ENCODE measurements around the gene CBFA2T3. TPM values are rescaled to one million over a fixed set of nuclear protein-coding genes. Genes with fewer than 3 reads are reported as not detected.
A peak's percentile ranks its signal among the peaks of the same experiment; 100 is the strongest.

Gene CBFA2T3
- total RNA-seq, 1 donor from 2014 or later = 11.5 TPM

DNA sequence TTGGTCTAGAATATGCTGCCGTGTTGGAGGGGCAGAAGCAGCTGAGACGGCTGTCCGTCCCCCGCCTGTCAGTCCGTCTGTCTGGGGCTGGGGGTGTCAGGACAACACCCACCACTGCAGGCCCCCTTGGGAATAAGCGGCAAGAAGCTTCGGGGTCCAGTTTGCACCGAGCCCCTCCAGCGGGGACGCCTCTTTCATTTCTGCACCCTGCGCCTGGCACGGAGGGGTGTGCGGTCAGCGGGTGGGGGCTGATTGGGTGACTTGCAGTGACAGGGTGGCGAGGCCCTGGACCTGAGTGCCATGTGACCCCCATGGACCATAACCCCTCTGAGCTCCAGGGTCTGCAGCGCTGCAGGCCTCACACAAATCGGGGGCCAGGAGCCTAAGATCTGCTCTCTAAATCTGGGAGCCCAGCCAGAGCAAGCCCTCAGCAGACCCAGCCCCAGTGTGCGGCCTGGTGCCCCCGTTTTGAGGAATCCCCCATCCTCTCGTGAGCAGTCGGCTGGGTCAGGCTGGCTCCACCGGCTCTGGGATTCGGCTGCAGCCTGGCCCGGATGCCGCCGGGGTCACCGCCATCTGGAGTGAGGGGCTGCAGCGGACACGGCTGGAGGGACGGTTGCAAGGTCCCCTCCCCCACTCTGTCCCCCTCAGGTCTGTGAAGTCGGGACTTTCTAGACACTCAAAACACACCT, 8.3 kb downstream of the CBFA2T3 start:
- ATAC-seq = no peak
- intact Hi-C loops (cut with micrococcal nuclease) = no loop called here
- DNase-seq = no peak

DNA sequence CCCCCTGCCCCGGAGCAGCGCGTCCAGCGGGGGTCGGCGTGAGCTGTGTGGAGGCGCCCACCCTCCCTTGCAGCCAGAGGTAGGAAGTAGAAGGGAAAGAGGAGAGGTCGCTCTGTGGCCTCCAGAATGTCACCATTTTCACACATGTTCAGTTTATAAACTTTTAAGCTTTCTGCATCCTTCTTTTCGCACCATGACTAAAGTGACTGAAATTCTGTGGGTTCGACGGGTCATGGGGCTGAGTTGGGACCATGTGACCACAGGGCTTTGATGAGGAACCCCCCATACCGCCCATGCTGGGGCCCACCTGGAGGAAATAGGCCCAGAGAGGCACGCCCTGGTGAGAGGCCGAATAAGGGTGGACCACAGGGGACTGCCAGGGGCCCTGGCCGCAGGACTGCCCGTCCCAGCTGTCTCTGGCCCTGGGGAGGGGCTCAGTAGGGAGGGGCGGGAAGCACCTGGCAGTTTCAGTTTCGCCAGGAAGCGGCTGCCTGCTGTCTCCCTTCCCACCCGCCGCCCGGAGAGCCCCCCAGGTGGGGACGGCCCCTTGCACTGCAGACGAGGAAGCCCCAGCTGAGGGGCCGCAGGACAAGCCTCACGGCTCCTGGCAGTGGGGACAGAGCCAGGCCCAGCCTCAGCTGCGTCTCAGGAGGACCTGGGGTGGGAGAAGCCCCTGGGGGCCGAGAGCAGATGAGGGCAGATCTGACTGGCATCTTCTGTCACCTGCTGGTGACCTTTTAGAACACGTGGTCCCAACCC, 9.0 kb downstream of the CBFA2T3 start:
- intact Hi-C loops (cut with micrococcal nuclease) = no loop called here
- no peak for ATAC-seq
- no peak for DNase-seq

DNA sequence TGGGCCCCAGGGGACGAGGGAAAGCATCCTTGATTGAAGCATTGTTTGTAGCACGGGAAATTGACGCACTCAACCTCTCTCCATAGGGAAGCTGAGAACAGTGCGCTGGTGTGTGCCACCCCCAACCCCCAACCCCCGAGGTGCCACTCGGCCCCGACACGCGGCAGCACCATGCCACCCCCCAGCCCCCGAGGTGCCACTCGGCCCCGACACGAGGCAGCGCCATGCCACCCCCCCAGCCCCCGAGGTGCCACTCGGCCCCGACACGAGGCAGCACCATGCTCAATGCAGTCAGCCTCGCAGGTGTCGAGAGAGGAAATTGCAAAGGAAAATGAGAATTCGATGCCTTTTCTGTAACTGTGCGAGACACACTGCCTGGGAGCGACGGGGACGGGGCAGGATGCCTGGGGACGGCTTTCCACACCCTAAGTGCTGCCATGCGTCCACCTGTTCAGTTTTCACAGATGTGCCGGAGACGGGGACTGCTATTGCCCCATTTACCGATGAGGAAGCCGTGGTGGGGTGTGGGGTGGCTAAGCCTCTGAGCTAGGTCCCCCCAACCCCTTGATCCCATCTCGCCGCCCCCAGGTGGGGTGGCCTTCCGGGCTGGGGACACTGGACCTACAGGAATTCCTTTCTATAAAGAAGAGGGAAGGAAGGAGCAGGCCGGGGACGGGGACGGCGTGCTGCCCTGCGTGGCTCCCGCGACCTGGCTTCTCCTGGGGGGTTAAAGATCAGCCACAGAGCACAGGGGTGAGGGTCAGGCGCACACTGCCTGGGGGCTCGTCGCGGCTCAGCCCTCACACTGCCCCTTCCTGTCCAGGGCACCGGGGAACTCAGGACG, 9.8 kb downstream of the CBFA2T3 start:
- intact Hi-C loops (cut with micrococcal nuclease) = no loop called here
- DNase-seq (no peak), ATAC-seq (no peak)

DNA sequence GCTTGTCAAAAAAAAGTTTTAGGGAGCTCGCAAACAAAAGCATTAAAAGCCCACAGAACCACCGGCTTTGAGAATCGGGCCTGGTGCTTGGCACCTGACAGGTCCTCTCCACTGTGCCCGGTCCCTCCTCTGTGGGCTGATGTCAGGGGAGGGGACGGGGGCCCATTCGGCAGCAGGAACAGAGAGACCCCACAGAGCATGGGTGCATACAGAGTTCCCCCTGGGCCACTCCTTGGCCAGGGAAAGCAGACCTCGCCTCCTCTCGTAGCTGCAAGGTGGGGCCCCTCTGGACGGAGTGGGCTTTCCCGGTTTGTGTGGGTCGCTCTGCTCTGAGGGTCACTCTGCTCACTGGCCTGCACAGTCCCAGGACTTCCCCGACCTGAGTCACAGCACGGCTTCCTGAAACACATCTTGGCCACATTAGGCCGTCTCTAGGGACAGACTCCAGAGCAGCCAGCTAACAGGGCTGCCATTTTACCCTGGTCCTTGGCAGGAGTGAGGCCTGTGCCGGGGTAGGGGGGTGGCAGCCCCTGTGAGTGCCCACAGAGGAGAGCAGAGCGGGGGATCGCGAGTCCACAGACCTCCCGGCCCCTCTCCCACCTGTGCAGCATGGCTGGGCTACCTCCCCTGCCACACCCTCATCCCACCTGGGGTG, 11.1 kb downstream of the CBFA2T3 start:
- ATAC-seq = no peak
- intact Hi-C loops (cut with micrococcal nuclease) = no loop called here

DNA sequence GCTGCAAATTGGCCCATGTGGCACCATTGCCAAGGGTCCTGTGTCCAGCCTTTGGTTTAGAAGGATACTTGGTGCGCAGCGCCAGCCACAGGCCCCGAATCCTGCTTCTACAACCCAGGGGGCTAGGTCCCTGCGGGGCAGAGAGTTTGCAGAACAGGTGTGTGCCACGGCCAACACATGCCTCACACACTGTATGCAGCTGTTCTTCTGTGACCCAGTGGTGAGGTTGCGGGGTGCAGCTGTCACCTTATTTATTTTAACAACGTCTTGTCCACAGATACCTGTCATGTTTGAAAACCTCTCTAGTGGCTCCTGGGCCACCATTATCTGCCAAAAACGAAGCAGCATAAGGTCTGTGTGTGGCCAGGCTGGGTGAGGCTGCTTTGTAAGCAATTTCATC, 11.6 kb downstream of the CBFA2T3 start:
- intact Hi-C loops (cut with micrococcal nuclease) = no loop called here
- DNase-seq = no peak
- no peak for ATAC-seq

More for the DNA sequence above, 11.1 kb downstream of the CBFA2T3 start:
- no peak for DNase-seq

DNA sequence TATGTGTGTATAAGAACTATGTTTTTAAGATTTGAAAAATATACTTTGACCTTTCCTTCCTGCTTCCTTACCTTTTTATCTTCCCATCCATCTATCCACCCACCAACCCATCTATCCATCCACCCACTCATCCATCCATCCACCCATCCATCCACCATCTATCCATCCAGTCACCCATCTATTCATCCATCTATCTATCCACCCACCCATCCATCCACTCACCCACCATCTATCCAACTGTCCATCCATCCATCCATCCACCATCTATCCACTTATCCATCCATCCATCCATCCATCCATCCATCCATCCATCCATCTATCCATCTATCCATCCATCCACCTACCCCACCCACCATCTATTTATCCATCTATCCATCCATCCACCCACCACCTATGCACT, 12.4 kb downstream of the CBFA2T3 start:
- DNase-seq = no peak
- intact Hi-C loops (cut with micrococcal nuclease) = no loop called here
- ATAC-seq = no peak

DNA sequence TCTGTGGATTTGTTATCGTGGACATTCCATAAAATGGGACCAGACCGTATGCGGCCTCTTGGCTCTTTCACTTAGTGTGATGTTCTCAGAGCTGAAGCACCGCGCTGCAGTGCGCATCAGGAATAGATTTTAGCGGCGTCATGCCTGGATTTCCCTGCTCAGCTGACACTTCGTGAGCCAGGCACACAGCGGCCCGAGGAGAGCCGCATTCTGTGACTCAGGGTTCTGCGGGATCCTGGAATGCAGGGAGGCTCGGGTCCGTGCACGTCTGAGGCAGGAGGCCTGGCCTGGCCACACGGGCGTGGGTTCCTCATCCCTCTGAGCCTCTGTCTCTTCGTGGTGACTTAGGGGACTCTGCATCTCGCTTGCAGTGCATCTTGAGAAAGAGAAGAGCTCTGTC, 13.4 kb downstream of the CBFA2T3 start:
- intact Hi-C loops (cut with micrococcal nuclease) = no loop called here
- DNase-seq (peak; percentile 7), ATAC-seq (no peak)

DNA sequence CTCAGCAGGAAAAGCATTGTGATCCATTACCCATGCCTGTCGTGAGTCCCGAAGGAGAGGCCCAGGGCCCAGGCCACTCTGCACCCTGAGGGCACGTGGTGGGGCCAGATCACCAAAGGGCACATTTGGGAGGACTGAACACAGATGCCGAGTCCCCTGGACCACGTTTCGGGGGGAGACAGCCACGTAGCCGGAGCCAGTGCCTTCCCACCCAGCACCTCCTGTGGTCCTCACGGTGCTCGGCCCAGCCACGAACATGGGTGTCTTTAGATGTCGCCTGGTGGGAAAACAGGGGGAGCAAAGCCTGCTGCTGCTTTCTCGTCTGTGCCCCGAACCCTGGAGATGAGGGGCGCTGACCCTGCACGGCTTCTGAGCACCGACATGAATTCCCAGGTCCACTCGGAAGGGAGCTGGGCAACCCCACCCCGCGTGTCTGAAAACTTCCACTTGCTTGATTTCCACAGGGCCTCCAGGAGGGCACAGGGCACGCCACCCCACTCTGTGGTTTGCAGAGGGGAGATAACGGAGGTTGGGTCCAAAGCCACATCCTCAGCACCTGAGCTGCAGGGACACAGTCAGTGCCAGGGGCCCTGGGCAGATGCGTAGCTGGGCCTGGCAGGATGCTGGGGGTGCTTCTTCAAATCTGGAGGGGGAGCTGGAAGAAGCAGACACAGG, 14.4 kb downstream of the CBFA2T3 start:
- DNase-seq = no peak
- no peak for ATAC-seq
- intact Hi-C loops (cut with micrococcal nuclease) = no loop called here

DNA sequence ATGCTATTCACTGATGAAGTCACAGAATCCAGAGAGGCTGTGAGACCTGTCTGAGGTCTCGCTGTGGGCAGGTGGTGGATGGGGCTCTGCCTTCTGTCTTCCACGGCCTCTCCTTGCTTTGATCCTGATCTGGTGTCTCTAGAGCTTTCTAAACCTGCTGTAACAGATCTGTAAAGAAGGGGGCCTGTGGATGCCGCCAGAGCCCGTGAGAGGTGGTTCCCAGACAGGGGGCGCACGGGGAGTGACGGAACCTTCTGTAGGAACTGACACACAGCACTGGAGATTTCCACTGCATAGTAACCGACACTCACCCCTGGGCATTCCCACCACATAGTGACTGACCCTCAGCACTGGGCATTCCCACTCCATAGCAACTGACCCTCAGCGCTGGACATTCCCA, 16.0 kb downstream of the CBFA2T3 start:
- intact Hi-C loops (cut with micrococcal nuclease) = no loop called here
- DNase-seq (no peak), ATAC-seq (no peak)

DNA sequence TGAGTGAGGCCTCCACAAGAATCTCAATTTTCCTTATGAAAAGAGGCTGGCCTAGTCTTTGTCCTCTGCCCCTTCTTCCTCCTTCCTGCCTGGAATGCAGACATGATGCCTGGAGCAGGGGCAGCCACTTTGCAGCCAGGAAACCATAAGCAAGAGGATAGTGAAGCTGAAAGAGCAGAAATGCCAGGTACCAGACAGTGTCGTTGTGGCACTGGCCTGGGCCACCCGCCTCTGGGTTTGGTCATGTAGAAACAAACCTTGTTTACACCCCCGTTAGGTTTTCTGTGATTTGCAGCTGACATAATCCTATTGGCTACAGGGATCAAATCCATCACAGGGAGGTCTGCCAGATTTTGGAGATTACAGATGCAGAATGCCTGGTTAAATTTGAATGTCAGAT, 16.5 kb downstream of the CBFA2T3 start:
- intact Hi-C loops (cut with micrococcal nuclease) = no loop called here
- no peak for DNase-seq
- no peak for ATAC-seq

DNA sequence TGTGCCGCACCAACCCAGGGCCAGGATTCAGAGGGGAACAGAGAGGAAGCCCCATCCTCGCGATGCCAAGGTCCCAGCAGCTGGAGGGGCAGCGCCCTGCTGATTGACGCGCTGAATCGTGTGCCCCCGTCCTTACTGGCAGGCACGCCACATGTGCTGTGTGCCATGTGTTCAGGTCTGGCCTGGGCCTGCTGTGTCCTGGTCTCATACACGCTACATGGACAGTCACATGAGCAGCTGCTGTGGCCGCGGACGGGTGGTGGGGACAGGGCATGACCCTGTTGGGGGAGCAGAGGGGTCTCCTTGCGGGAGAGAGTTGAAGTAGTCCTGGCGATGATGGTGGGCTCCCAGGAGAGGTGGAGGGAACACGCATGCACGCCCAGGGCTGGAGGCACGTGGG, 18.0 kb downstream of the CBFA2T3 start:
- intact Hi-C loops (cut with micrococcal nuclease) = no loop called here
- peak; percentile 24 for DNase-seq
- no peak for ATAC-seq

DNA sequence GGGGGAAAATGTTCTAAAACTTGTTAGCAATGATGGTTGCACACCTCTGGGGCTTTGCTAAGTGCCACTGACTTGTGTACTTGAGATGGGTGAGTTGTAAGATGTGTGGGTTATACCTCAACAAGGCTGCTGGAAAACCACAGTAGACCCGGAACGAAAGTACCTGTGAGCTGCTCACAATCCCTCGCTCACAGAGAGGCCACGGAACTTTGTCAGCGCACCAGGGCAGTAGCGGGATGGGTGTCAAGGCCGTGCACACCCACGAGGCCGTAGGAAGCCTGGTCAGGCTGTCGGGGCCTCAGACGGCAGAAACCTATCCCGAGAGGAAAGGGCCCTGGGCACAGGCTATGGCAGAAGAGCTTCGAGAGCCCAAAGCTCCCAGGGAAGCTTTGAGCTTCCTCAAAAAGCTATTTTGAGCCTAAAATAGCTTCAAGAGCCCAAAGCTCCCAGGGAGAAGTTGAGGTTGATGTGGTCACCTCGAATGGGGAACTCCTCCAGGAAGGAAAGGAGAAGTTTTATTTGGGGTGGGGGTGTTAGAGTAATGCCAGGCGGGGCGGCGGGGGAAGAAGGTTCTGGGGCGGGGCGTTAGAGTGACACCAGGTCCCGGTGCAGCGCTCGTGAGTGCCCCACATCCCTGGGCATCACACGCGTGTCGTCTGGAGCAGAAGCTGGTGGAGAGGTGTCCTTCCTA, 19.0 kb downstream of the CBFA2T3 start:
- intact Hi-C loops (cut with micrococcal nuclease) = no loop called here
- DNase-seq = no peak
- ATAC-seq = peak; percentile 59

DNA sequence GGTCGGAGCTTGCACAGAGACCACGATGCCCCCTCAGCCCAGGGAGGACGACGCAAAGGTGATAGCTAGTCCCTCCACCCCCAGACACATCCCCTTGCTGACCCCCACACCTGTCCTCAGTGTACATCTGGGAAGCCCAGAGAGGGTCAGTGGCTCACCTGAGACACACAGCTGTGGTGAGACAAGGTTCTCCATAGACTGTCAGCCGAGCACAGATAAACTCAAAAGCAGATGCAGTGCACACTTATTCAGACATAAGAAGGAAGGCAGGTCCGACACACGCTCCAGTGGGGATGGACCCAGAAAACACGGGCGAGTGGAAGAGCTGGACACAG, 19.6 kb downstream of the CBFA2T3 start:
- intact Hi-C loops (cut with micrococcal nuclease) = no loop called here
- ATAC-seq (no peak), DNase-seq (peak; percentile 17)

DNA sequence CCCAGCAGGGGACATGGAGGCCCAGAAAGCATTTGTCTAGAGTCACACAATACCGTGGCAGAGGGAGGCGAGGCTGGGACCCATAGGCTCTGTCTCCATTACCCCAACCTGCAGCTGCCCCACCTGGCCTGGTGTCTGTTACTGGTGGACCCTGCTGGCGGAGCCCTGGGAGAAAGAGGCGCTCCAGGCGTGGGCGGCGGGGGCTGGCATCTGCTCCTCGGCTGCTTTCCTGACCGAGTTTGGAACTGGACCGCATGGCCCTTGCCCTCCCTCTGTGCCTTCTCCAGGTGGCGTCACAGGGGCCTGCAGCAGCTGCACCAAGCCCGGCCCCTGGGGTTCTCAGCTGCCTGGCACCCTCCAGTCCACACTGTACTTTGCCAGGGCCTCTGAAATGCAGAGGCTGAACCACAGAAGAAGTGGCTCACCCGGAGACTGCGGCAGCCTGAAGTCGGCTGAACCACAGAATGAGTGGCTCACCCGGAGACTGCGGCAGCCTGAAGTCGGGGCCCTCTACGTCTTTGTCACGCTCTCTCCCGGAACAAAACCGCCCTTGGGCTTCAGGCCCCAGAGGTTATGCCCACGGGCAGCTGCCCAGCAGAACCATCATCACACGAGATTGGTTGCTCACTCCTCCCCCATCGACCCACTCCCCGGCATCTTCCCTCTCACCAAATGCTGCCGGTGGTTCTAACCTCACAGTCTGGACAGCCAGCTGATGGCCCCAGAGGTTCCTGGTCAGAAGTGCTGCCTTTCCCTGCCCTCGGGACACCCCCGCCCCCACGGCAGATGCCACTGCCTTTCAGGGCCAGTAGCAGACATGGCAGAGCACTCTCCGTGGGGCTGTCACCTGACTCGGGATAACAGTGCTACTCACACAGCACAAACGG, 20.2 kb downstream of the CBFA2T3 start:
- DNase-seq = peak; percentile 24
- intact Hi-C loops (cut with micrococcal nuclease) = no loop called here
- ATAC-seq = no peak

DNA sequence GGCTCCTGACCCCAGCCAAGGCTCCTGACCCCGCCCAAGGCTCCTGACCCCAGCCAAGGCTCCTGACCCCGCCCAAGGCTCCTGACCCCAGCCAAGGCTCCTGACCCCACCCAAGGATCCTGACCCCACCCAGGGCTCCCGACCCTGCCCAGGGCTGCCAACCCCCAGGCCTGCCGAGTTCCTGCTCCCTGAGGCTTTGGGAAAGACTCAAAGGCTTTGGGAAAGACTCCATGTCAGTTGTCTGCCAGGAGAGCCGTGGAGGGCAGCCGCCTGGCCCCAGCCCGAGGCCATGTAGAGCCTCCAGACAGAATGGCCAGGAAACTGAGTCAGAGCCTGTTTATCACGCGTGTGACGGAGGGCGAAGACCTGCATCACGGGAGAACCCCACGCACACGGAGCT, 21.1 kb downstream of the CBFA2T3 start:
- no peak for ATAC-seq
- intact Hi-C loops (cut with micrococcal nuclease) = no loop called here
- DNase-seq = no peak

DNA sequence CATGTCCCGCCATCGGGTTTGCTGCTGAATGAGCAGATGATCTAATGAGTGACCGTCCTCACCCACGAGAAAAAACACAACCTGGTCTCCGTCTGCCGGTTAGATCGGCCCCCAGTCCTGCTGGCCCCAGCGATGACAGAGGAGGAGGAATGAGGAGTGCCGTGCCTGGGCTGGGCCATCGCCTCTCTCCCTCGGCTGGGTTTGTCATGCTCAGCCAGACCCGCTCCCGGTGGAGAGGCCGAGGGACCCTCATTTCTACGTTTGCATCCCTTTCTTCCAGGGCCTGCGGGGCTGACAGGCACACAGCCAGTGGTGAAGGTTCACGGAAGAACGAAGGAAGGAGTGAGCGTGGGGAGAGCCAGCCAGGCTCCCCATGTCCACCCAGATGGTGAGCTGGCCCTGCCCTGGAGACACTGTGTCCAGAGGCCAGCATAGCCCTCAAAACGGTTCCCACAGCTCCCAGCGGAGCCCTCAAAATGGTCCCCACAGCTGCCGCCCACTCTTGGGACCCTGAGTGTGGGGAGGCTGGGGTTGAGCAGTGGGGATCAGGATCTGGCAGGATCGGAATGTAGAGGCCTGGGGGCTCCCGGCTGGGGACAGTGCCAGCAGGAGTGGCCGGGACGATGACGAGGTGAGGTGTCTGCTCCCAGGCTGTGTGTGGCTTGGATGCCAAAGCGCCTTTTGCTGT, 23.9 kb downstream of the CBFA2T3 start:
- no peak for ATAC-seq
- intact Hi-C loops (cut with micrococcal nuclease) = no loop called here
- no peak for DNase-seq

DNA sequence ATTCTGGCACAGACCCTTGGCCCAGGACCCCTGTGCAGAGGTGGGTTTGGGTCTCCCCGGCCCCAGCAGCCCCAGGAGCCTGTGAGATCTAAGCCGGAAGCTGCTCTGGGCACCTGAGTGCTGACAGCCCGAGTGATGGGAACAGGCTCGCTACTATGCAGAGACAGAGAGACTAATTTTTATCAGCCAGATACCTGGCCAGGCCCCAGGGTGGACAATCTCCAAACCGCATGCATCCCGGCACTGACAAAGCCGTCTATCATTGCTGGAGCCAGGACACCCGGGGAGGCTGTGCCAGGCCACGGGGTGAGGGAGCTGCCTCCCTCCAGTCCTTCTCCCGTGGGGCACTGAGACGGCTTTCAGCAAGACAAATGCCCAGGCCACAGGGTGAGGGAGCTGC, 25.0 kb downstream of the CBFA2T3 start:
- no peak for DNase-seq
- intact Hi-C loops (cut with micrococcal nuclease) = no loop called here
- peak; percentile 46 for ATAC-seq
